GM21381 (cell line): ENCODE measurements around the gene SS18L1.

Experiments
- ATAC-seq: cut with Tn5 transposase; IDR thresholded peaks from one replicate; pipeline ENCODE4 v1.9.1; 2021; ENCODE audit warnings: mild to moderate bottlenecking, moderate library complexity; ENCODE audit not compliant: unreplicated experiment

Gene SS18L1

GRCh38 chr20:62168890-62169435, 25.4 kb downstream of the SS18L1 start:
- no peak for ATAC-seq

GRCh38 chr20:62170536-62170935, 27.0 kb downstream of the SS18L1 start:
- no peak for ATAC-seq

GRCh38 chr20:62171245-62171644, 27.7 kb downstream of the SS18L1 start:
- no peak for ATAC-seq

- ATAC-seq: no peak
These were observed 29.1 kb downstream of the SS18L1 start for GRCh38 chr20:62172666-62173065.

- no peak for ATAC-seq
These were observed 30.6 kb downstream of the SS18L1 start for GRCh38 chr20:62174021-62174804.

GRCh38 chr20:62174870-62175624, 31.5 kb downstream of the SS18L1 start:
- no peak for ATAC-seq

GRCh38 chr20:62175711-62176110, 32.1 kb downstream of the SS18L1 start:
- no peak for ATAC-seq

- no peak for ATAC-seq
These were observed 33.3 kb downstream of the SS18L1 start for GRCh38 chr20:62176866-62177265.

- ATAC-seq: no peak
These were observed 33.7 kb downstream of the SS18L1 start for GRCh38 chr20:62177307-62177706.

- ATAC-seq: no peak
These were observed 35.0 kb downstream of the SS18L1 start for GRCh38 chr20:62178316-62179161.

- ATAC-seq: no peak
These were observed 35.6 kb downstream of the SS18L1 start for GRCh38 chr20:62179162-62179504.

- ATAC-seq: no peak
These were observed 38.2 kb downstream of the SS18L1 start for GRCh38 chr20:62181808-62182207.

- ATAC-seq: peak; percentile 95
These were observed 39.2 kb downstream of the SS18L1 start, which contains the start of gene MTG2 for GRCh38 chr20:62182469-62183425. Gene MTG2, plus strand, starts transcription at chr20:62183028. Its CDS starts 10,393 bp downstream, at chr20:62193421.

- no peak for ATAC-seq
These were observed 40.0 kb downstream of the SS18L1 start for GRCh38 chr20:62183426-62184142.

GRCh38 chr20:62186096-62186426, 42.5 kb downstream of the SS18L1 start:
- ATAC-seq: no peak

GRCh38 chr20:62186887-62187866, 43.6 kb downstream of the SS18L1 start:
- no peak for ATAC-seq

GRCh38 chr20:62190639-62191411, 47.3 kb downstream of the SS18L1 start:
- no peak for ATAC-seq
